Panc1 (cell line): ENCODE results near the gene MAGEA4.

Experiments used
- CTCF ChIP-seq: fragments of 450-650 bp; IDR thresholded peaks from 2 replicates; pipeline ENCODE4 v1.5.1; 2017; ENCODE audit warnings: mild to moderate bottlenecking
- POLR2AphosphoS5 ChIP-seq: IDR thresholded peaks from 2 replicates; pipeline ENCODE4 v1.6.1; 2012; ENCODE audit warnings: mild to moderate bottlenecking, low read depth, low read length, moderate library complexity
- REST ChIP-seq, 2 experiments: IDR thresholded peaks; 2 replicates each; pipeline ENCODE4 v1.6.1; 2011 to 2012; ENCODE audit warnings: low read depth in 2 of 2, control low read depth in 1 of 2, low read length in 1 of 2, mild to moderate bottlenecking in 1 of 2, moderate library complexity in 1 of 2; ENCODE audit not compliant: insufficient read depth in 1 of 2

GRCh38 chrX:151901826-151902225, 10.9 kb upstream of the MAGEA4 start:
- TF ChIP-seq POLR2AphosphoS5 (no peak), CTCF (no peak), REST (IDR thresholded peaks at IDR 0.05; ENCODE audit: insufficient read depth in 1 of 2, low read depth in 2 of 2, low read length in 1 of 2) (no peak)
